ENCODE measurements around the gene PRPSAP1. TPM values are rescaled to one million over a fixed set of nuclear protein-coding genes. Genes with fewer than 3 reads are reported as not detected.
"Not testable (repeated sequence)": the region's sequence is repeated elsewhere in the genome, so short reads cannot be mapped to it uniquely, and the experiment has no call there.

PRPSAP1 gene
- total RNA-seq, 1 donor: 23.4 TPM

GRCh38 chr17:76329664-76330063, 24.1 kb downstream of the PRPSAP1 start:
- H3K9me3 ChIP-seq (ENCODE audit: low read depth, low read length): no peaks in the 10 kb centered on the region
- no peak overlapping the region for H3K4me3 ChIP-seq (ENCODE audit: low read length)
- no peaks in the 10 kb centered on the region for H3K27me3 ChIP-seq (ENCODE audit: insufficient read depth, low read length)
- peaks cover 7% of the 10 kb centered on the region for H3K4me1 ChIP-seq (ENCODE audit: insufficient read depth, low read length)

- H3K9me3 ChIP-seq (ENCODE audit: low read depth, low read length): no peaks in the 10 kb centered on the region
- no peak overlapping the region for H3K4me3 ChIP-seq (ENCODE audit: low read length)
- peaks cover 7% of the 10 kb centered on the region for H3K4me1 ChIP-seq (ENCODE audit: insufficient read depth, low read length)
- H3K27me3 ChIP-seq (ENCODE audit: insufficient read depth, low read length): no peaks in the 10 kb centered on the region
Observed at GRCh38 chr17:76327696-76328095, 26.0 kb downstream of the PRPSAP1 start.

GRCh38 chr17:76326306-76326705, 27.4 kb downstream of the PRPSAP1 start:
- Histone ChIP-seq H3K27me3 (ENCODE audit: insufficient read depth, low read length) (no peaks in the 10 kb centered on the region), H3K4me1 (ENCODE audit: insufficient read depth, low read length) (peaks cover 7% of the 10 kb centered on the region), H3K9me3 (ENCODE audit: low read depth, low read length) (no peaks in the 10 kb centered on the region), H3K4me3 (ENCODE audit: low read length) (no peak overlapping the region)

GRCh38 chr17:76318586-76318985, 35.1 kb downstream of the PRPSAP1 start:
- H3K4me3 ChIP-seq (ENCODE audit: low read length): no peak overlapping the region

GRCh38 chr17:76317535-76317934, 36.2 kb downstream of the PRPSAP1 start:
- Histone ChIP-seq H3K9me3 (ENCODE audit: low read depth, low read length) (no peaks in the 10 kb centered on the region), H3K4me3 (ENCODE audit: low read length) (no peak overlapping the region), H3K4me1 (ENCODE audit: insufficient read depth, low read length) (no peaks in the 10 kb centered on the region), H3K27me3 (ENCODE audit: insufficient read depth, low read length) (no peaks in the 10 kb centered on the region)

More at GRCh38 chr17:76318586-76318985, 35.1 kb downstream of the PRPSAP1 start:
- Histone ChIP-seq H3K27me3 (ENCODE audit: insufficient read depth, low read length) (no peaks in the 10 kb centered on the region), H3K4me1 (ENCODE audit: insufficient read depth, low read length) (no peaks in the 10 kb centered on the region), H3K9me3 (ENCODE audit: low read depth, low read length) (no peaks in the 10 kb centered on the region)

GRCh38 chr17:76314392-76315227, 39.1 kb downstream of the PRPSAP1 start:
- no peak overlapping the region for H3K4me3 ChIP-seq (ENCODE audit: low read length)
- no peaks in the 10 kb centered on the region for H3K4me1 ChIP-seq (ENCODE audit: insufficient read depth, low read length)
- H3K9me3 ChIP-seq (ENCODE audit: low read depth, low read length): no peaks in the 10 kb centered on the region
- H3K27me3 ChIP-seq (ENCODE audit: insufficient read depth, low read length): no peaks in the 10 kb centered on the region

GRCh38 chr17:76312735-76313134, 41.0 kb downstream of the PRPSAP1 start:
- Histone ChIP-seq H3K9me3 (ENCODE audit: low read depth, low read length) (no peaks in the 10 kb centered on the region), H3K4me1 (ENCODE audit: insufficient read depth, low read length) (no peaks in the 10 kb centered on the region), H3K4me3 (ENCODE audit: low read length) (no peak overlapping the region), H3K27me3 (ENCODE audit: insufficient read depth, low read length) (no peaks in the 10 kb centered on the region)

GRCh38 chr17:76309461-76309860, 44.3 kb downstream of the PRPSAP1 start:
- Histone ChIP-seq H3K9me3 (ENCODE audit: low read depth, low read length) (no peaks in the 10 kb centered on the region), H3K4me3 (ENCODE audit: low read length) (no peak overlapping the region), H3K27me3 (ENCODE audit: insufficient read depth, low read length) (no peaks in the 10 kb centered on the region), H3K4me1 (ENCODE audit: insufficient read depth, low read length) (no peaks in the 10 kb centered on the region)

- H3K27me3 ChIP-seq (ENCODE audit: insufficient read depth, low read length): no peaks in the 10 kb centered on the region
- no peaks in the 10 kb centered on the region for H3K9me3 ChIP-seq (ENCODE audit: low read depth, low read length)
- no peaks in the 10 kb centered on the region for H3K4me1 ChIP-seq (ENCODE audit: insufficient read depth, low read length)
- H3K4me3 ChIP-seq (ENCODE audit: low read length): no peak within 1 kb of the TSS
Observed at GRCh38 chr17:76307966-76308338, 45.8 kb downstream of the PRPSAP1 start, which contains the start of gene QRICH2. Gene QRICH2, minus strand, starts transcription at chr17:76308276. Its CDS starts 278 bp downstream, at chr17:76307998.

- H3K4me3 ChIP-seq (ENCODE audit: low read length): no peak overlapping the region
- H3K27me3 ChIP-seq (ENCODE audit: insufficient read depth, low read length): no peaks in the 10 kb centered on the region
- no peaks in the 10 kb centered on the region for H3K9me3 ChIP-seq (ENCODE audit: low read depth, low read length)
- H3K4me1 ChIP-seq (ENCODE audit: insufficient read depth, low read length): no peaks in the 10 kb centered on the region
Observed at GRCh38 chr17:76307299-76307965, 46.3 kb downstream of the PRPSAP1 start.

- H3K9me3 ChIP-seq (ENCODE audit: low read depth, low read length): not testable (repeated sequence)
Observed at GRCh38 chr17:76305135-76305454, 48.6 kb downstream of the PRPSAP1 start.

GRCh38 chr17:76304226-76305134, 49.2 kb downstream of the PRPSAP1 start:
- Histone ChIP-seq H3K4me1 (ENCODE audit: insufficient read depth, low read length) (no peaks in the 10 kb centered on the region), H3K27me3 (ENCODE audit: insufficient read depth, low read length) (no peaks in the 10 kb centered on the region)

More at GRCh38 chr17:76305135-76305454, 48.6 kb downstream of the PRPSAP1 start:
- H3K4me3 ChIP-seq (ENCODE audit: low read length); H3K27me3 ChIP-seq (ENCODE audit: insufficient read depth, low read length); H3K4me1 ChIP-seq (ENCODE audit: insufficient read depth, low read length): not testable (repeated sequence)

GRCh38 chr17:76297436-76297835, 56.3 kb downstream of the PRPSAP1 start:
- no peaks in the 10 kb centered on the region for H3K27me3 ChIP-seq (ENCODE audit: insufficient read depth, low read length)
- H3K4me3 ChIP-seq (ENCODE audit: low read length): no peak overlapping the region
- H3K4me1 ChIP-seq (ENCODE audit: insufficient read depth, low read length): no peaks in the 10 kb centered on the region
- H3K9me3 ChIP-seq (ENCODE audit: low read depth, low read length): no peaks in the 10 kb centered on the region

More at GRCh38 chr17:76304226-76305134, 49.2 kb downstream of the PRPSAP1 start:
- Histone ChIP-seq H3K9me3 (ENCODE audit: low read depth, low read length) (no peaks in the 10 kb centered on the region), H3K4me3 (ENCODE audit: low read length) (no peak overlapping the region)

GRCh38 chr17:76296889-76297288, 56.8 kb downstream of the PRPSAP1 start:
- H3K4me1 ChIP-seq (ENCODE audit: insufficient read depth, low read length): no peaks in the 10 kb centered on the region
- no peaks in the 10 kb centered on the region for H3K9me3 ChIP-seq (ENCODE audit: low read depth, low read length)
- no peaks in the 10 kb centered on the region for H3K27me3 ChIP-seq (ENCODE audit: insufficient read depth, low read length)
- no peak overlapping the region for H3K4me3 ChIP-seq (ENCODE audit: low read length)

- no peaks in the 10 kb centered on the region for H3K27me3 ChIP-seq (ENCODE audit: insufficient read depth, low read length)
Observed at GRCh38 chr17:76296186-76296585, 57.5 kb downstream of the PRPSAP1 start.

More at GRCh38 chr17:76296186-76296585, 57.5 kb downstream of the PRPSAP1 start:
- Histone ChIP-seq H3K9me3 (ENCODE audit: low read depth, low read length) (no peaks in the 10 kb centered on the region), H3K4me3 (ENCODE audit: low read length) (no peak overlapping the region), H3K4me1 (ENCODE audit: insufficient read depth, low read length) (no peaks in the 10 kb centered on the region)
